ENCODE measurements around the gene TECTB.

TECTB gene

DNA sequence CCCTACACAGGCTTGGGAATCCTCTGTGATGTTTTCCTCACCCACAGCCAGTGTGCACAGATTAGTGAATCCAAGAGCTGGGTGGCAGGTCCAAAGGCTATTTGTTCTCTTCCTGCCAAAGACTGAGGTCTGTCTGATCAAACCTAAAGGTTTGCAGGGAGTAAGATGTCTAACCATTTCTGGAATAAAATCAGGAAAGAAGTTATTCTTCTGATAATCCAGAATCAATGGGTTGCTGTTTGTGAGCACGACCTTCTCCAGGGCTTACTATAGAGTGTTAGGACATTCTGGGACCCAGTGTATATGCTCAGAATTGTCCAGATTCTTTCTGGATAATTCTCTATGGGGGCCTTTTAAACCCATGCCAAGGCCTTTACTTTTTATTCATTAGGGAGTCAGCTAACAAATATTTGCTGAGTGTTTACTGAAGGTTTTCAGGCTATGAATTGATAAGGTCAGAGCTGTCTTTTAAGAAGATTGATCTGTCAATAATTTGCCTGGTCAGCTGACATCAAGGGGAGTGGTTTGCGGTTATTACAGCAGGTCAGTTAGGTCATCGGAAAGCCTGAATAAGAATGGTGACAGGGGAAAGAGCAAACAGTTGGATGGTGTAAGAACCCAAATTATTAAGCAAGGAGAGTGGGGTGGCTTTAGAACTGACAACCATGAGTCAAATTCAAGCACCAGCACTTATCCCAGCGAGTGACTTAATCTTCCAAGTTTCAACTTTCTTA is 7.5 kb upstream of the TECTB start:
- DNase-seq: no peak

DNA sequence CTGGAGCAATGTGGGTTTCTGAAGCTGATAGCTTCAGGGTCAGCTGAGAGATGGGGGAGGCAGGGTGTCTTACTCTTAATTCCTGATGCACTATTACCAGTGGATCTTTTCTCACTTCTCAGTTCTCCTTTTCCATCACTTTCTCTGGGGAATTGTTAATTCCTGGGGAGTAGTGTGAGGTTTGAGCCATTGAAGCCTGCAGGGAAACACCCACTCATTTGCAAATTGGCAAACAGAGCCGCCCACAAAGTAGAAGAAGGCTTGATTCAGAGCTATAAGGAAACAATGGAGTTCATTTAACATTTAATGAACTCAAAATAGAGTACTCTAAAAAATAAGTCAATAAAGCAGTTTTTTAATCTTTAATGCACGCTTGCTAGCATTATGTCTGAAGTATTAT is 4.3 kb upstream of the TECTB start:
- no peak for DNase-seq

DNA sequence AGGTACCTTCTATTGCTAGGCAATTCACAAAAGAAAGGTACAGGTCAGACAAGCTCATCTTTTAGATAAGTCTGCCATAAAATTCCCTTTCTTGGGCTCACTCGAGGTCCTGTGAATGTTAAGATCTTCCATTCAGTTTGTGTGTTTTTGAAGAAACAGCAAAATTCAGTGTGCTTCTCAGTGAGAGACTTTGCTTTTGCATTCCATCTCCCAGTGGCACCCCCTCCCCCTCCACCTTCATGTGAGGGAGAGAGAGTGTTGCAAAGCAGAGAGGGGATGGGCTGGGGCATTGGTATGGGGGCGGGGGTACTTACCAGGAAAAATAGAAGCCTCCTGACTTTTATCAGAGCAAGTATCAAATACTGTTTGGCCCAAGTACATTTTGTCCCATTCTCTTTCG is 3.8 kb upstream of the TECTB start:
- no peak for DNase-seq

DNA sequence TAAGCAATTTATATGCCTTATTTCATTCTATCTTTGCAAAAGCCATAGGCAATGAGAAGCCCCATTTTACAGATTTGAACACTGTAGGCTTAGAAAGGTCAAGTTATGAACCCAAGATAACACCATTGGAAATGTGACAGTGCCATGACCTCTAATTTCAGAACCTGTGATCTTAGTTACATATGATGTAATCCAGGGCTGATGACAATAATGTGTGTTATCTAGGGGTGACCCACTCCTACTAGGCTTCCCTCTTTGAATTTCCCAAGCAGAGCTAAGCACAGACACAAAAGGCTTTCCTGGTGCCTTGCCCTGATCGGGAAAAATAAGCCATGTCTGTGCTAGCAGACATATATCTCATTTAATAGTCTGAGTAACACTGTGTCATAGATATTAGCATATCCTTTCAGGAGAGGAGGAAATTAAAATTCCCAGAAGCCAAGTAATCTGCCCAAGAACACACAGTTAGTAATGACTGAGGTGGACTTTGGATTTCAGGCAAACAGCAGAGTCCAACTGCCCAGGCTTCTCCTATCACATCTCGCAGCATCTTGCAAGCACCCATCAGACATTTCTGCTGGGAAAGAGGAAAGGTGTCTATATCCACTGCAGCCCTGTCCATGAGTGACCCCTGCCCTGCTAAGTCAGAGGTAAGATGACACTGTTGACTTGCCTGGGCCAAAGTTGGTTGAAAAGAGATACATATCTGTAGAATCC is 2.8 kb upstream of the TECTB start:
- DNase-seq: no peak

DNA sequence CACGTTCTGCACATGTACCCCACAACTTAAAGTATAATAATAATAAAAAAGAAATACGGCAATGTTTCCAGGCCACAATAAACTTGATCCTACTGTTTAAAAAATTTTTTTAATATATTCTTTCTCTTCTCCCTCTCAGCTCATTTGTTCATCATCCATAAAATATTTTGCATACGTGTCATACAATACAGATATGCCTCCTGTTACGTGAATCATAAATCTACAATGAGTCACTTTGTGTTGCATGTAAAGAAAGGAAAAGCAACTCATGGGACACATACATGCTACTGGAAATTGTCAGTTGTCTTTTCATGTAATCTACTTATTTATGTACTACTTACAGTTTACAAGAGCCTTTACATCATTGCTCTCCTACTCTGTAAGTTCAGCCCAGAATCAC is 1.1 kb upstream of the TECTB start:
- DNase-seq: no peak

DNA sequence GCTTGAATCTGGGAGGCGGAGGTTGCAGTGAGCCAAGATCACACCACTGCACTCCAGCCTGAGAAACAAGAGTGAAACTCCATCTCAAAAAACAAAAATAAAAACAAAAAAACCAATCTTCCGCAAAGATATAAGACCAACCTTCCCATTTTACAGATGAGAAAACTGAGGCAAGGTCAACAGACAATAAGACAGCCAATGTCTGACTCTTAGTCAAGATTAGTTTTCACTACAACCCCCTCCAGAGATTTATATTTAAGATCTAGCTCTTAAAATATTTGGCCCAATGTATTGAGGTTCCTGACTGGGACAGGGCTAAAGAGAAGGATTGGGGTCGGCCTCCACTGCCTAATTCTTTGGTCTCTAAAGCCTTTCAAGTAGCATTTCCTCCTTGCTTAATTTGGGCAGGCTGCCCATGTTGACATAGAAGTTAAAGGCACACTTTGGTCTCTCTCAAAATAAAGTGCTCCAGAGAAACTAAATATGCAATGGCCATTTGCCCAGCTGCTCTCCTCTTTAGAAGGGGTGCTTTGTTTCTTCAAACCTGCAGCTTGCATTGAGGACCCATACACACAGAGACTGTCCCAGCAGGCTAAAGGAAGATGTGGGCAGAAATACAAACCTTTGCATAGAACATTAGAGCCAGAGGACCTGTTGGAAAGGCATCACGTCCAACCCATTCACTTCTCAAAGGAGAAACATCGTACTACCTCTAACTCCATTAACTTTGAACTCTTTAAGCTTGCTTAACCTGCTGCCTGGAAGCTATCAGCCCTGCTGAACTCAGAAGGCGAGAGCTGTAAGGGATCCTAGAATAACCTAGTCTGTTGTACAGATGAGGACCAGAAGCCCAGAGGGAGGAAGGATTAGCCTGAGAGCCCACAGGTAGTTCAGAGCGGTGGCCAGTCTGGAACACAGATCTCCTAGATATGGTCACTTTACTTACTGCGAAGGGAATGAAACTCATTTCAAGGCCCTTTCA is 3.9 kb downstream of the TECTB start:
- no peak for DNase-seq

DNA sequence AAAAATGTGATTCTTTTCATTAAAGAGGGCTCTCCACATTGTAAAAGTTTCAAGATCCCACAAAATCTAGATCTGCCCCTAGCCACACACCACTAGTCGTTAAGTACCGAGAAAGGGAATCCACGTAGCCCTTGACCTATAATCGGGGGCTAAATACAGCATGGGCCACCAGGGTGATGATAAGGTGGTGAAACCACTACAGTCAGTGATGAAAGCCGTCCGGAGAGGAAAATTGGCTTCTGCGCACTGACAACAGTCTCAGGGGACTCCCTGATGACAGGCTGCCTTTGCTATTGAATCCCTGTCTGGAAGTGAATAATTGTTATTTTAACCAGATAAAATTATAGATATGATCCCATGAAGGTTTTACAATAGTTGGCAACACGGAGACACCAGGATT is 4.6 kb downstream of the TECTB start:
- no peak for DNase-seq

DNA sequence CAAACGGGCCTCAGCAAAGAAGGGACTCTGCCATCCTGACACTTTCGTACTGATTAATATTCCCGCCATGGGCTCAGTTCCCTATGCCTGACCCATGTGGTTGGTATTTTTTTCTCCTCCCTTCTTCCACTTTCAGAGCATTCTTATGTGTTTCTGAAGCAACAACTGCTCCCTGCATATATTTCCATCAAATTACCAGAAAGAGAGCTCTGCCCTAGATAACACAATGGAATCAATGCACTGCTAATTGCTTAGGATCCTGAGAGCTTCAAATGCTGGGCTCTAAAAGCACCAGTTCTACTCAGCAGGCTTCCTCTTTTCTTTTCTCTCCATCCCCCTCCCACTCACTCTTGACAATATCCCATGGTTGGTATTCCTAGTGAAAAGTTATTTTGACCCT is 5.3 kb downstream of the TECTB start:
- DNase-seq: no peak

DNA sequence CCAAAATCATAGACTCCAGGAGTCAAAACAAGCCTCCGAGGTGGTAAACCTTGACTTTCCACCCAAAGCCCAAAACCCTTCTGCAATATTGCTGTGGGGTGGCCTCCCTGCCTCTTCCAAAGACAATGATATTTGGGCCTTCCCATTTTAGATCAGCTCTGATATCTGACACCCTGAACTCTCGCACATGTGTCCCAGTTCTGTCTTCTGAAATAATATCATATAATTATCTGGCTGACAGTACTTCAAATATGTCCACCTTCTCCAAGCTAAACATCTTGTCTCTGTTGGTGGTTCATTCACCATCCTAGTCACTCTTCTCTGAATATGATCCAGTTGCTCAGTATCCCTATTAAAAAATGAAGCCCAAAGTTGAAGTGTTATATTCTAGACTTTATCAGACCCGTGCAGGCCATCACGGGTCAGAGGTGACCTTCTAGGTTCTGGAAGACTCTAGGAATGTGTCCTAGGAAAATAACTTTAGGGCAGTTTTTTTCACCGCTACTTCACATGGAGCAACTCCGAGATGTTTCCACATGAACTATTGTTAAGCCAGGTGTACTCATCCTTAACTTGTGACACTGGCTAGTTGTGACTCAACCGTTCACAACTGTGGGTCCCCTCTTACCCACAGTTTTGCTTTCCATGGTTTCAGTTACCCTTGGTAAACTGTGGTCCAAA is 6.3 kb downstream of the TECTB start:
- no peak for DNase-seq

DNA sequence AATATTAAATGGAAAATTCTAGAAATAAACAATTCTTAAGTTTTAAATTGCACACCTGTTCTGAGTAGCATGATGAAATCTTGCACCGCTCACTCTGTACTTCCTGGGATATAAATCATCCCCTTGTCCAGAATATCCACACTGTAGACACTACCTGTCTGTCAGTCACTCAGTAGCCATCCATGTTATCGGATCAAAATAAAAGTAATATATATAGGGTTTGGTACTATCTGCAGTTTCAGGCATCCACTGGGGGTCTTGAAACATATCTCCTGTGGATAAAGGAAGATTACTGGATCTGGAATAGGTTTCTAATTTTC is 6.8 kb downstream of the TECTB start:
- no peak for DNase-seq

DNA sequence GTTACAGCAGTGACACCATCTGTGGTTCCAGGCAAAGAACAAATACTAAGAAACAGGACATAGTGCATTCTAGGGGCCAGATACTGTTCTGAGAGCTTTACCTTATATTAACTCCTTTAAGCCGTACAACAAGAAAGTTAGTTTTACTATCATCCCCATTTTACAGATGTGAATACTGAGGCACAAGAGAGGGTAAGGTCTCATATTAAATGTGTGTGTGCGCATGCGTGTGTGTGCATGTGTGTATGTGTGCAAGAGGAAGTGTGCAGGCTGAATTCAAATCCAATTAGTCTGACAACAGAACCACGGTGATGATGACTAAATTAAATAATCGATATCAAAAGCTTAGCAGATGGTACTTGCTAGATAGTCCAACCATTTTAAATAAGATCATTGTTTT is 11.0 kb downstream of the TECTB start:
- DNase-seq: no peak

DNA sequence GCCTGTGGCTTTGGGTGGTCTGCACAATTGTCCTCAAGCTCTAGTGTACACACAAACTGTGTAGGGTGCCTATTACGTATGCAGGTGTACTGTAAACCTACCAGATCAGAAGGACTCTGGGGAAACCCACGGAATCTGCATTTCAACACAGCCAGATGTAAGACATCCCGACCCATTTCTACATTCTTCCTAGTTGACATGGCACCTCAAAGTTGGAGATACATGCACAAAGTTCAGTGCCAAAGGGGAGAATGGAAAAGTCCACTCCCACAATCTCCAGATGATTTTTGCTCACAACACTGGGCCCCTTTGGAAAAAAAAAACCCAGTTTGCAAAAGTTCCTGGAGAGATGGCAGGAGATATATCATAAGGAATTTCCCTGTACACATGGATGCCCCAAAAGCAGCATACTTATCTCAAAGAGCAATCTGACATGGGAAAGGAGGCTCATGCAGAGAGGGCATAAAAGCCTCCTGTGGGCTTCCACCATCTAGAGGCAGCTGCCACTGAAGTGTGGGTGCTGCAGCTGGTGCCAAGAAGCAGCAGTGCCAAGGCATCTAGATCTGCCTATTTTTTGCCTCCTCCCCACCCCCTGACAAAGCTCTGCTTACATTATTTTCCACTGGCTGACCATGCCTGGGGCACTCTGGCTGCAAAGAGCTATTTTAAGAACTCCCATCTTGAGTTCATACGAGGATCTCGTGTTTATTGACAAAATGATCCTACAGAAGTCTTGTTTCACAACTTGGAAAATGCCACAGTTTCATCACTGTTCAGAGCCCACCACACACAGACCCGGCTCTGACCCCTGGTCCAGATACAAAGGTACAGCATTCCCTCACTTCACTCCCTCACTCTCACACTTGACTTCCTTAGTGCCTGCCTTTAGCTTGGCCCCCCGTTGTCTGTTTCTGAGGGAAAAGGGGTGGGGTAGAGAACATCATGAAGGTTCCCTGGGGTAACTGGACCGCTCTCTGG is 12.9 kb downstream of the TECTB start:
- no peak for DNase-seq

DNA sequence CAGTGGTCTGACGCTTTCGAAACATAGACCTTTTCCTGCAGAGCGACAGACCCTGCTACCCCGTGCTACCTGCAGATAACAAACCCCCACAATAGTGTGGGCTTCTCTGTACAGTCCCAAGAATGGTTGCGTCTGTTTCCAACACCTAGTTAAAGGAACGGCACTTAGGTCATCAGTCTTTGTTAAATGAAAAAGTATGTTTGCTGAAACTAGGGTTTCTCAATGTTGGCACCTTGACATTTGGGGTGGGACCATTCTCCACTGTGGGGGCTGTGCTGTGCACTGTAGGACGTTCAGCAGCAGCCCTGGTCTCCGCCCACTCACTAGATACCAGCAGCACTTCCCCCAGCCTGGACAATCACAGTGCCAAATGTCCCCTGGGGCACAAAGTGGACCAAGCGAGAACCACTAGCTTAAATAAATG is 13.7 kb downstream of the TECTB start:
- no peak for DNase-seq

DNA sequence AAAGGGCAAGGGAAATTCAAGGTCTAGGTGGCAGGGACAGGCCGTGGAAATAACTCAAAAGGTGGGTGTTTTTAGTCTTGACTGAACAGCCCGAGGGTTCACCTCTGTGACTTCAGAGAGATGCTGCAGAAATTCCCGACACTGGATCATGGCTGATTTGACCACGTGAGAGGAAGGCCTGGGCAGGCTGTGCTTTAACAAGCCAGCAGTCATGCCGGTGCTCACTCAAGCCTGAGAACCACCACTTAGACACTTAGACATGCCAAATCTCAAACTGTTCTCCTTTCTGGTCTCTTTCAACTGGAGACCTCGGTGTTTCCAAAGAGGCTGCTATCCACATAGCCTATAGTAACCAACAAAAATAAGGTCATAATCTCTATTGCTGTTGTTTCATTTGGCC is 15.4 kb downstream of the TECTB start:
- no peak for DNase-seq

DNA sequence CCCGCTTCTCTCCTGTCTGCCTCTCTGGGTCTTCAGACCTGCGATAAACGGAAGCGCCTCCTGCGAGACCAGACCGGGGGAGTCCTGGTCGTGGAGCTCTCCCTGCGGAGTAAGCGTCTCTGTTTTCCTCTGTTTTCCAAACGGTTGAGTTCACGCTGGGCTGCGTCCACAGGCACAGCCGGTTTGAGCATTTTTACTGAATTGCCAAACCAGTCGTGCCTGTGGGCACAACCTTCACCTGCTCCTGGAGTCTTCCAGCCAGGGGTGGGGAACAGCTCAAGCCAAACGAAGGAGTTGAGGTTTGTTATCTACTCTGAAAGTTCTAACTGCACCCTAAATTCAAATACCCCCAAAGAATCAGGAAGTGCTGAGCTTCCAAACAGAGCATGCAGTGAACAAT is 16.3 kb downstream of the TECTB start:
- no peak for DNase-seq

DNA sequence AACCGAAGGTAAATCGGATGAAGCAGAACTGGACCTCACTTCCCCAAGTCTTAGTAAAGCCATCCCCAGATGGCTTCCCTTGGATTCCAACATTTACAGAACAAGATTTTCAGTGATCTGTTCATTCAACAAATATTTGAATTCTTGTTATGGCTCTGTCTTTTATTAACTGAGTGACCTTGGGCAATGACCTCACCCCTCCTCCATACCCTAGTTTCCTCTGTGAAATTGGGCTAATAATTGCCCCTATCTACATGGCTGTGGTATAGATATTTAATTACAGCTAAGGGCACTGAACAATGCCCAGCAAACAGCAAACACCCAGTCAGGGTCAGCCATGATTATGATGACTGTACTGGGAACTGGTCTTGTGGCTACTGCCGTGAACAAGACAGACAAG is 19.1 kb downstream of the TECTB start:
- DNase-seq: no peak

DNA sequence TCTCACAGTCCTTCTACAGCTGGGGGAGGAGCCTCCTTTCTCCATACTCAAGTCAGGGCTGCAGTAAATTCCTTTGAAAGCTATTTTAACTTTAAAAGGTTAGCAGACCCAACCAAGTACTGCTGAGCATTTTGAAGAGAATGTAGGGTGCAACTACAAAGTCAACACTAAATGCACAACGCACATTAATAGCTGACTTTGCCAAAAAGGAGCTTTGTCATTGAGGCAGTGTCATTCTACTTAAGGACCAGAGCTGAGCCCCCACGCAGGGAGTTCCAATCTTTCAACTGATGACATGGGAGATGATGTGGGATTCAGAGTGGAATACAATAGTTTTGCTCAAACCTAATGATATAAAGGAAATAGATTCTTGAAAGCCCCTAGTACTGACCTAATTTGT is 20.3 kb downstream of the TECTB start:
- no peak for DNase-seq

DNA sequence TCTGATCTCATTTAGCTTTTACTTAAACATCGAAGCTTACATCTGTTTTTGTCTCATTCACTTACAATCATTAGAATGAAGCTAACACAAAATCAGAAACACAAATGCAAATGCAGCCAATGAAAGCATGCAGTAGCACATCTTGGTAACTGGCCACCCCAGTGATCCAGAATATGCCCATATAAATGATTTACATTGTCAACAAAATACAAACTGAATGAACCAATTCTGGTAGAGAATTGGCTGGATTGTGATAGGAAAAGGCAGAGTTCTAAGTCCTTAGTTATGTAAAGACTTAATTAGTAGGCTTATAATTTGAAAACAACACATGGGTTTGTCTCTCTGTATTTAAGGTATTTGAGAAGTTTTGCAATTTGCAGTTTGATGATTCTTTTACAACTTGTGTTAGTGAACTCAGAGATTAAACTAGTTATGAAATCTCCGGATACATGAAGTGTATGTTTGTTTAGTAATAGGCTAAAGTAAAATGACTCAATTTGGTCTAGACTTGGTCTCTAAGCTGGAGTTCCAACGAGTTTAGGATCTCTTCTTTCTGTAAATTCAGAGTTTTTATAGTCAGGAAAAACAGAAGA is 21.2 kb downstream of the TECTB start:
- DNase-seq: no peak

DNA sequence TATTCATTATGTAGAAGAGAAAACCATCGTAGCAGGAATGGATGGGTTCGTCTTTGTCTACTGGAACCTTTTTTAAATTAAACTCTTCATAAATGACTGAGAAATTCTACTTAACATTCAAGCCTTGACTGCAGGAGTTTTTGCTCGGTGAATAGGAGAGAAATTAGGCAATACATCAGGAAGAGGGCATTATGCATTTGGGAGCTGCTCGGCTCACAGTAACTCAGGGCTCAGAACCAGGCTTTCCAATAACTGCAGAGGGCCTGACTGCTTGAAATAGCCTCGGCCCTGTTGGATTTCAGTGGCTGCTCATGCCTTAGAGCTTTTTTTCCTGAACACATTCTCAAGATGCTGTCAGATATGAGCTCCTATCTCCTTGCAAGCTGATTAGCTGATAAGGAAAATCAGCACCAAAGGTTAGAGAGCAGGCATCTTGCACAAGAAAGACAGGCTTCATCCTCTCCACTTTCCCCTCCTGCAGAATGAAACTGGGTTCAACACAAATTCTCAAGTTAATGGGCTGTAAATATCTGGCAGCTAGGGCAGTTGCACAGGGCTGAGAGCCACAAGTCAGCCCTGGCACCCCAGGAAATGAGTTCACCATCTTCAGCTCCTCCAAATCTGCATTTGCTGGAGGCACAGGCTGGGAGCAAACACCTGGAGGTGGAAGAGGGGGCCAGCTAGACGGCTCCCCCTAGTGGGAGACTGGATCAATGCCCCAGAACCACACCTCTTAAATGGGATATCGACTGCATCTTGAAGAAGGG is 24.3 kb downstream of the TECTB start:
- DNase-seq: peak in 1 of 2 experiments; percentile 8

DNA sequence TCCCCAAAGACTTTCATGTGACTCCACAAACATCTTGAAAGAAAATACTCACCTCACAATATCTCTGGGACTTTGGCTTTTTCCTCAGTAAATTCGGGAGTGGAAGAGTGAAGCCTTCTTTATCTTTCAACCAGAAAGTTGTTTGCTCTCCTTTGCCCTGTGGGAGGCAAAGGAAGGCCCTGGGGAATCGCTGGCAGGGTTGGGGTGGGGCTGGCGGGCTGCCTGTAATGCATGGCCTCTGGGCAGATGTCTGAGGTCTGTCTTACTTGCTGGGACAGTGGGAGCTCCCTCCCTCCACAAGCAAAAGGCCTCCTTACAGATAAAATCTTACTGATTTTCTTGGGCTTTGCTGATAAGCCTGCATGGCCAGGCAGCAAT is 24.9 kb downstream of the TECTB start:
- no peak for DNase-seq

DNA sequence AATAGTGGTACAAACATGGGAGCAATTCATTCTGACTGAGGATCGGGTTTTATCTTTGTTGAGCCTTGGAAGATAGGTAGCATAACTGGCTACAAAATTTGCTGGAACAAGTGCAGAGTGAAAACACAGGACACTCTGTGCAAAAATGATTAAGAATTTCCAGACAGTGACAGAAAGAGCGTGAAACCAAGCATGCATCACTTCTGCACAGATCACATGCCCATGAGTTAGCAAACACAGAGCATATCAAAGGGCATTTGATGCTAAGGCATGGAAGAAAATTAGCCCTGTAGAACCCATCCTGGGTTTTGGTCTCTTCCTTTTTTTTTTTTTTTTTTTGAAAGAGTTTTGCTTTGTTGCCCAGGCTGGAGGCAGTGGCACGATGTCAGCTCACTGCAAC is 28.3 kb downstream of the TECTB start:
- DNase-seq: no peak

All from stimulated activated CD4-positive, alpha-beta T cell treated with anti-CD3 and anti-CD28 coated beads, Interleukin-4, amount 100 ng/mL, for 4 hours (primary cell).